Measurements from ENCODE around the gene EEF1G. TPM values are rescaled to one million over a fixed set of nuclear protein-coding genes. Genes with fewer than 3 reads are reported as not detected.
A peak's percentile ranks its signal among the peaks of the same experiment; 100 is the strongest.

Gene EEF1G
- total RNA-seq, 1 experiment from 2014 or later = 1,855 TPM

- Mint-ChIP-seq H3K36me3 (ENCODE audit: insufficient read depth, unreplicated experiment) (peaks cover 57% of the 10 kb centered on the region), H3K9me3 (ENCODE audit: unreplicated experiment) (no peaks in the 10 kb centered on the region), H3K27ac (ENCODE audit: low read depth, unreplicated experiment) (peak overlapping the region; percentile 42), H3K27me3 (ENCODE audit: insufficient read depth, unreplicated experiment) (no peaks in the 10 kb centered on the region), H3K4me1 (ENCODE audit: insufficient read depth, unreplicated experiment) (peaks cover 43% of the 10 kb centered on the region), H3K4me3 (ENCODE audit: unreplicated experiment) (peak overlapping the region; percentile 99)
- intact Hi-C loops (cut with micrococcal nuclease) = loop anchor here (1.0 kb wide), 1 partner anchor 41 kb away; no protein-coding TSS in a partner anchor
- BruUV-seq (replicated peaks) = no TSS peak
- ChIA-PET CTCF (interaction anchor here (0.6 to 13.1 kb wide), 10 partner anchors 15 to 197 kb away, joined by 3 to 225 read pairs (median 6); no protein-coding TSS in a partner anchor), POLR2A (interaction anchor here (0.7 to 11.4 kb wide), 16 partner anchors 9 to 383 kb away, joined by 3 to 599 read pairs (median 4); partner anchors contain the start of genes B3GAT3, CHRM1, EEF1G and TUT1)
- TF ChIP-seq CTCF (IDR thresholded peaks at IDR 0.05; ENCODE audit: unreplicated experiment) = no peak
- DNase-seq (ENCODE audit: unreplicated experiment) = no peak
Observed at GRCh38 chr11:62538470-62539237, 35.0 kb downstream of the EEF1G start.

GRCh38 chr11:62536301-62536957, 37.3 kb downstream of the EEF1G start:
- CTCF ChIA-PET = interaction anchor here (0.6 to 13.1 kb wide), 2 partner anchors 23 to 55 kb away, joined by 3 to 225 read pairs; no protein-coding TSS in a partner anchor
- Mint-ChIP-seq H3K9me3 (ENCODE audit: unreplicated experiment) (no peaks in the 10 kb centered on the region), H3K36me3 (ENCODE audit: insufficient read depth, unreplicated experiment) (peaks cover 80% of the 10 kb centered on the region), H3K4me1 (ENCODE audit: insufficient read depth, unreplicated experiment) (peaks cover 28% of the 10 kb centered on the region), H3K4me3 (ENCODE audit: unreplicated experiment) (no peak overlapping the region), H3K27me3 (ENCODE audit: insufficient read depth, unreplicated experiment) (no peaks in the 10 kb centered on the region), H3K27ac (ENCODE audit: low read depth, unreplicated experiment) (no peak overlapping the region)
- TF ChIP-seq CTCF (IDR thresholded peaks at IDR 0.05; ENCODE audit: unreplicated experiment) = no peak
- no peak for DNase-seq (ENCODE audit: unreplicated experiment)
- BruUV-seq (replicated peaks) = no TSS peak
- intact Hi-C loops (cut with micrococcal nuclease) = no loop called here
- POLR2A ChIA-PET = no interaction called here

DNA sequence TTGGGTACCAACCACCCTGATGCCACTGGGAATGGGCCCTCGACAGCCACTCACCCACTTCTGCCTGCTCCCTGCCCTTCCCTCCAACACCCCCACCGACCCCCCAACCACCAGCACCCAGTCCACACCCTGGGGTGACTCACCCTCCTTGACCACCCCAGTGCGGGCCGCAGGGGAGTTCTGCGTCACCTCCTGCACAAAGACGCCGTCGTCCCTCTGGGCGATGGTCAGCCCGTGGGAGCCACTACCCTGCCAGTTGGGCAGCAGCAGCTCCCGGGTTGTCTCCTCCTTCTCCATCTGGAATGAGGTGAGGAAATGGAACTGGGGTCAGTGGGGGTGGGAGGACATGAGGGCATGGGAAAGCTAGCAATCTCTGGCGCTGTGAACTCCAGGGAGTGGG, 37.9 kb downstream of the EEF1G start:
- no peak for TF ChIP-seq CTCF (IDR thresholded peaks at IDR 0.05; ENCODE audit: unreplicated experiment)
- no peak for DNase-seq (ENCODE audit: unreplicated experiment)
- Mint-ChIP-seq H3K36me3 (ENCODE audit: insufficient read depth, unreplicated experiment) (peaks cover 81% of the 10 kb centered on the region), H3K27ac (ENCODE audit: low read depth, unreplicated experiment) (no peak overlapping the region), H3K27me3 (ENCODE audit: insufficient read depth, unreplicated experiment) (no peaks in the 10 kb centered on the region), H3K9me3 (ENCODE audit: unreplicated experiment) (no peaks in the 10 kb centered on the region), H3K4me3 (ENCODE audit: unreplicated experiment) (no peak overlapping the region), H3K4me1 (ENCODE audit: insufficient read depth, unreplicated experiment) (peaks cover 22% of the 10 kb centered on the region)
- BruUV-seq (replicated peaks) = no TSS peak
- intact Hi-C loops (cut with micrococcal nuclease) = no loop called here
- POLR2A ChIA-PET = no interaction called here
- CTCF ChIA-PET = interaction anchor here (13.1 kb wide), 1 partner anchor 23 kb away, joined by 225 read pairs; no protein-coding TSS in a partner anchor
